Measurements from ENCODE around the gene KCTD5.

The KCTD5 gene

GRCh38 chr16:2702438-2702825 lies 20.1 kb downstream of the KCTD5 start:
- Histone ChIP-seq H3K9ac (ENCODE audit: low read length) (no peak overlapping the region), H3K4me3 (ENCODE audit: low read length) (no peak overlapping the region), H3K27me3 (ENCODE audit: control insufficient read depth, insufficient read depth, low read length) (no peaks in the 10 kb centered on the region), H3K27ac (ENCODE audit: low read depth, low read length) (no peak overlapping the region), H3K4me1 (ENCODE audit: control insufficient read depth, insufficient read depth, low read length) (no peaks in the 10 kb centered on the region), H3K36me3 (ENCODE audit: control insufficient read depth, insufficient read depth, low read length) (peaks cover 37% of the 10 kb centered on the region)

GRCh38 chr16:2702871-2703745 lies 20.8 kb downstream of the KCTD5 start:
- no peak overlapping the region for H3K9ac ChIP-seq (ENCODE audit: low read length)
- no peak overlapping the region for H3K27ac ChIP-seq (ENCODE audit: low read depth, low read length)
- no peak overlapping the region for H3K4me3 ChIP-seq (ENCODE audit: low read length)
- no peaks in the 10 kb centered on the region for H3K27me3 ChIP-seq (ENCODE audit: control insufficient read depth, insufficient read depth, low read length)
- no peaks in the 10 kb centered on the region for H3K4me1 ChIP-seq (ENCODE audit: control insufficient read depth, insufficient read depth, low read length)
- peaks cover 43% of the 10 kb centered on the region for H3K36me3 ChIP-seq (ENCODE audit: control insufficient read depth, insufficient read depth, low read length)

GRCh38 chr16:2704166-2704982 lies 22.1 kb downstream of the KCTD5 start:
- H3K36me3 ChIP-seq (ENCODE audit: control insufficient read depth, insufficient read depth, low read length) = peaks cover 40% of the 10 kb centered on the region

GRCh38 chr16:2704983-2705275 lies 22.6 kb downstream of the KCTD5 start:
- Histone ChIP-seq H3K27me3 (ENCODE audit: control insufficient read depth, insufficient read depth, low read length) (no peaks in the 10 kb centered on the region), H3K9ac (ENCODE audit: low read length) (no peak overlapping the region)

More at GRCh38 chr16:2704166-2704982, 22.1 kb downstream of the KCTD5 start:
- Histone ChIP-seq H3K4me1 (ENCODE audit: control insufficient read depth, insufficient read depth, low read length) (no peaks in the 10 kb centered on the region), H3K27ac (ENCODE audit: low read depth, low read length) (no peak overlapping the region), H3K9ac (ENCODE audit: low read length) (no peak overlapping the region), H3K27me3 (ENCODE audit: control insufficient read depth, insufficient read depth, low read length) (no peaks in the 10 kb centered on the region), H3K4me3 (ENCODE audit: low read length) (no peak overlapping the region)

GRCh38 chr16:2705351-2705750 lies 23.0 kb downstream of the KCTD5 start:
- Histone ChIP-seq H3K27me3 (ENCODE audit: control insufficient read depth, insufficient read depth, low read length) (no peaks in the 10 kb centered on the region), H3K4me1 (ENCODE audit: control insufficient read depth, insufficient read depth, low read length) (no peaks in the 10 kb centered on the region), H3K27ac (ENCODE audit: low read depth, low read length) (no peak overlapping the region), H3K36me3 (ENCODE audit: control insufficient read depth, insufficient read depth, low read length) (peaks cover 30% of the 10 kb centered on the region), H3K9ac (ENCODE audit: low read length) (no peak overlapping the region), H3K4me3 (ENCODE audit: low read length) (no peak overlapping the region)

More at GRCh38 chr16:2704983-2705275, 22.6 kb downstream of the KCTD5 start:
- H3K27ac ChIP-seq (ENCODE audit: low read depth, low read length) = no peak overlapping the region
- H3K4me1 ChIP-seq (ENCODE audit: control insufficient read depth, insufficient read depth, low read length) = no peaks in the 10 kb centered on the region
- H3K36me3 ChIP-seq (ENCODE audit: control insufficient read depth, insufficient read depth, low read length) = peaks cover 35% of the 10 kb centered on the region
- no peak overlapping the region for H3K4me3 ChIP-seq (ENCODE audit: low read length)

- Histone ChIP-seq H3K36me3 (ENCODE audit: control insufficient read depth, insufficient read depth, low read length) (peaks cover 29% of the 10 kb centered on the region), H3K4me3 (ENCODE audit: low read length) (no peak overlapping the region)
Observed at GRCh38 chr16:2706085-2706484, 23.8 kb downstream of the KCTD5 start.

GRCh38 chr16:2706611-2707311 lies 24.4 kb downstream of the KCTD5 start:
- H3K4me3 ChIP-seq (ENCODE audit: low read length) = no peak overlapping the region
- peaks cover 3% of the 10 kb centered on the region for H3K27me3 ChIP-seq (ENCODE audit: control insufficient read depth, insufficient read depth, low read length)
- H3K36me3 ChIP-seq (ENCODE audit: control insufficient read depth, insufficient read depth, low read length) = peaks cover 29% of the 10 kb centered on the region
- H3K4me1 ChIP-seq (ENCODE audit: control insufficient read depth, insufficient read depth, low read length) = no peaks in the 10 kb centered on the region
- no peak overlapping the region for H3K27ac ChIP-seq (ENCODE audit: low read depth, low read length)
- no peak overlapping the region for H3K9ac ChIP-seq (ENCODE audit: low read length)

More at GRCh38 chr16:2706085-2706484, 23.8 kb downstream of the KCTD5 start:
- Histone ChIP-seq H3K4me1 (ENCODE audit: control insufficient read depth, insufficient read depth, low read length) (no peaks in the 10 kb centered on the region), H3K9ac (ENCODE audit: low read length) (no peak overlapping the region), H3K27ac (ENCODE audit: low read depth, low read length) (no peak overlapping the region), H3K27me3 (ENCODE audit: control insufficient read depth, insufficient read depth, low read length) (peaks cover 3% of the 10 kb centered on the region)

- Histone ChIP-seq H3K36me3 (ENCODE audit: control insufficient read depth, insufficient read depth, low read length) (peaks cover 28% of the 10 kb centered on the region), H3K27ac (ENCODE audit: low read depth, low read length) (no peak overlapping the region), H3K9ac (ENCODE audit: low read length) (no peak overlapping the region), H3K27me3 (ENCODE audit: control insufficient read depth, insufficient read depth, low read length) (peaks cover 3% of the 10 kb centered on the region), H3K4me1 (ENCODE audit: control insufficient read depth, insufficient read depth, low read length) (no peaks in the 10 kb centered on the region), H3K4me3 (ENCODE audit: low read length) (no peak overlapping the region)
Observed at GRCh38 chr16:2707368-2708289, 25.3 kb downstream of the KCTD5 start.

GRCh38 chr16:2708290-2708639 lies 25.9 kb downstream of the KCTD5 start:
- peaks cover 23% of the 10 kb centered on the region for H3K36me3 ChIP-seq (ENCODE audit: control insufficient read depth, insufficient read depth, low read length)

GRCh38 chr16:2708955-2709587 lies 26.7 kb downstream of the KCTD5 start:
- Histone ChIP-seq H3K4me1 (ENCODE audit: control insufficient read depth, insufficient read depth, low read length) (no peaks in the 10 kb centered on the region), H3K27me3 (ENCODE audit: control insufficient read depth, insufficient read depth, low read length) (peaks cover 3% of the 10 kb centered on the region), H3K4me3 (ENCODE audit: low read length) (no peak overlapping the region), H3K9ac (ENCODE audit: low read length) (no peak overlapping the region), H3K36me3 (ENCODE audit: control insufficient read depth, insufficient read depth, low read length) (peaks cover 22% of the 10 kb centered on the region), H3K27ac (ENCODE audit: low read depth, low read length) (no peak overlapping the region)

More at GRCh38 chr16:2708290-2708639, 25.9 kb downstream of the KCTD5 start:
- Histone ChIP-seq H3K4me1 (ENCODE audit: control insufficient read depth, insufficient read depth, low read length) (no peaks in the 10 kb centered on the region), H3K9ac (ENCODE audit: low read length) (no peak overlapping the region), H3K4me3 (ENCODE audit: low read length) (no peak overlapping the region), H3K27me3 (ENCODE audit: control insufficient read depth, insufficient read depth, low read length) (peaks cover 3% of the 10 kb centered on the region), H3K27ac (ENCODE audit: low read depth, low read length) (no peak overlapping the region)

GRCh38 chr16:2709588-2709984 lies 27.3 kb downstream of the KCTD5 start:
- peaks cover 22% of the 10 kb centered on the region for H3K36me3 ChIP-seq (ENCODE audit: control insufficient read depth, insufficient read depth, low read length)
- H3K4me3 ChIP-seq (ENCODE audit: low read length) = no peak overlapping the region
- H3K27ac ChIP-seq (ENCODE audit: low read depth, low read length) = no peak overlapping the region
- peaks cover 3% of the 10 kb centered on the region for H3K27me3 ChIP-seq (ENCODE audit: control insufficient read depth, insufficient read depth, low read length)
- no peaks in the 10 kb centered on the region for H3K4me1 ChIP-seq (ENCODE audit: control insufficient read depth, insufficient read depth, low read length)
- no peak overlapping the region for H3K9ac ChIP-seq (ENCODE audit: low read length)

All from rectal smooth muscle tissue (tissue), 1 donor.